Measurements from ENCODE around the gene C18orf32.

Gene C18orf32

DNA sequence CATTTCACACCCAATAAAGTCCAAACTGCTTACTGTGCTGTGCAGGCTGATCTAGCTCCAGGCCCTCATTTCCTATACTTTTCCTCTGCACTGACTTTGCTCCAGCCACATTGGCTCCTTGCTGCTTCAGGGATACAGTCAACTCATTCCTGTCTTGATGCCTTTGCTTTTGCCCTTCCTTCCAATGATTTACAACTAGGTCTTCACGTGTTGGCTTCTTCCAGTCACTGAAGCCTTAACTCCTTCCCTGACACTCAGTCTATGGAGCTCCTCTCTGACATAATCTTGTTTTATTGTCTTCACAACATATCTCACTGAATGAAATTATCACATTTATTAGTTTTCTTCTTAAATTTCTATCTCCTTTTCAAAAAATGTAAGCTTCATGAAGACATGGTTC, 16.9 kb upstream of the C18orf32 start:
- H3K36me3 ChIP-seq (ENCODE audit: control insufficient read depth, insufficient read depth, low read length): no peaks in the 10 kb centered on the region
- TF ChIP-seq, protein P1, sequence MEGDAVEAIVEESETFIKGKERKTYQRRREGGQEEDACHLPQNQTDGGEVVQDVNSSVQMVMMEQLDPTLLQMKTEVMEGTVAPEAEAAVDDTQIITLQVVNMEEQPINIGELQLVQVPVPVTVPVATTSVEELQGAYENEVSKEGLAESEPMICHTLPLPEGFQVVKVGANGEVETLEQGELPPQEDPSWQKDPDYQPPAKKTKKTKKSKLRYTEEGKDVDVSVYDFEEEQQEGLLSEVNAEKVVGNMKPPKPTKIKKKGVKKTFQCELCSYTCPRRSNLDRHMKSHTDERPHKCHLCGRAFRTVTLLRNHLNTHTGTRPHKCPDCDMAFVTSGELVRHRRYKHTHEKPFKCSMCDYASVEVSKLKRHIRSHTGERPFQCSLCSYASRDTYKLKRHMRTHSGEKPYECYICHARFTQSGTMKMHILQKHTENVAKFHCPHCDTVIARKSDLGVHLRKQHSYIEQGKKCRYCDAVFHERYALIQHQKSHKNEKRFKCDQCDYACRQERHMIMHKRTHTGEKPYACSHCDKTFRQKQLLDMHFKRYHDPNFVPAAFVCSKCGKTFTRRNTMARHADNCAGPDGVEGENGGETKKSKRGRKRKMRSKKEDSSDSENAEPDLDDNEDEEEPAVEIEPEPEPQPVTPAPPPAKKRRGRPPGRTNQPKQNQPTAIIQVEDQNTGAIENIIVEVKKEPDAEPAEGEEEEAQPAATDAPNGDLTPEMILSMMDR (IDR thresholded peaks at IDR 0.05): no peak
- H3K4me1 ChIP-seq: no peaks in the 10 kb centered on the region
- no peak overlapping the region for H3K9ac ChIP-seq
- H3K9me3 ChIP-seq (ENCODE audit: control insufficient read depth, low read length): no peaks in the 10 kb centered on the region
- no peak overlapping the region for H3K4me2 ChIP-seq (ENCODE audit: low read length)
- no peak overlapping the region for H2AFZ ChIP-seq
- no peaks in the 10 kb centered on the region for H3K79me2 ChIP-seq
- no peak overlapping the region for H3K27ac ChIP-seq
- H3K27me3 ChIP-seq (ENCODE audit: control insufficient read depth, insufficient read depth, low read length): no peaks in the 10 kb centered on the region
- H3K4me3 ChIP-seq (ENCODE audit: low read depth, low read length): no peak overlapping the region

DNA sequence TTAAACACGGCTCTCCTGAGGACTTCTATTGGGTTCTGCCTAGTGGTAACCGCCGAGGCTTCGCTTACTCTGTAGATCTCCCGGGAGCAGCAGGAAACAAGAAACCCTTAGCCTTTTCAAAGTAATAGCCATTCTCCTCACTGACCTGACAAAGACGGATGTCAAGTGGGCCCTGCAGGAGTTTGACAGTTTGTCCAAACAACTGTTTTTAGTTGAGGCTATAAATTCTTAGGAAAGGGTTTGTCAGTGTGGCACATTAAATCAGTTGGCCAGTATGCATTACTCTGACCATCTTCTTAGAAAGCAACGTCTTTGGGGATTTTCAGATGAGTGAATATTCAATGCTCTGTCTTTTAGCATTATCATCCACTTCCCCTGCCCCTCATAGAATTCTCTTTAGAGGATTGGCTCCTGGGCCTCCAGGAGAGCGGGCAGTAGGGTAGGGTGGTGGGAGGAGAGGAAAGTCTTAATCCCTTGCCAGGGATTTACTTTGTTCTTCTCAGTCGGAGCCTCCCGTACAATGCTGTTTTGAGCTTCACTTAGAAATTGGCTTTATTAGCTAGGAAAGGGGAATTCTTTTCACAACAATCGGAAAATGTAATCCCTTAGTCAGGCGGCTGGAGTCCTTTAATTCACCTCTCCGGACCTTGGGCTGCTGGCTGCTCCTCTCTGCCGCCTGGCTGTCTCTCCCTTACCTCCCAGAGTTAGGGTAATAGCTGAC, 13.3 kb upstream of the C18orf32 start:
- H3K36me3 ChIP-seq (ENCODE audit: control insufficient read depth, insufficient read depth, low read length): no peaks in the 10 kb centered on the region
- H3K79me2 ChIP-seq: no peaks in the 10 kb centered on the region
- no peak overlapping the region for H3K9ac ChIP-seq
- no peaks in the 10 kb centered on the region for H3K27me3 ChIP-seq (ENCODE audit: control insufficient read depth, insufficient read depth, low read length)
- H3K4me1 ChIP-seq: no peaks in the 10 kb centered on the region
- TF ChIP-seq, protein P1 (IDR thresholded peaks at IDR 0.05): no peak
- H2AFZ ChIP-seq: no peak overlapping the region
- no peak overlapping the region for H3K4me3 ChIP-seq (ENCODE audit: low read depth, low read length)
- H3K27ac ChIP-seq: no peak overlapping the region
- no peak overlapping the region for H3K4me2 ChIP-seq (ENCODE audit: low read length)
- H3K9me3 ChIP-seq (ENCODE audit: control insufficient read depth, low read length): no peaks in the 10 kb centered on the region

DNA sequence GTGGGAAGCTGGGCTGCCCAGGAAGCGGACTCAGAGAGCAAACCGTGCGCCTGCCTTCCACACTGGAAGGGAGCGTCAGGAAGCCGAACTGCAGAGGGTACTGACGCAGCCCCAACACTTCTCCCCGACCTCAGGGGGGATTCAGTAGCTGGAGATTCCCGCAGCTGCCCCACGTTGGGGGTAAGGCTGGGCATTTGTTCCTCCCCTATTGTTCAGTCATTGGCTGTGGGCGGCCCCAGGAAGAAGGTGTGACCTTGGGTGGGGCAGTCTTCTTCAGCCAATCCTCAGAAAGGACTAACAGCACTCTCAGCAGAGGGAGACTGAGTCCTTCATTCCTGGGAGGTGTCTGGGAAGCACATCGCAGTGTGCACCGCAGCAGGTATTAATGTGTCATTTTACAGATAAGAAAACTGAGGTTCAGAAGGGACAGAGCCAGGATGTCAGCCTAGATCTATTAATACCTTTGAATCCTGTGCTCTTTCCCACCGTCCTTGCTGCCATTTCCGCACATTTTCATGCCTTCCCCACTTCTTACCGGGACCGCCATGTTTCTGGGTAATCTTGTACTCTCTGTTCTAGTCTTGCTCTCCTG, 12.1 kb upstream of the C18orf32 start:
- TF ChIP-seq, protein P1 (IDR thresholded peaks at IDR 0.05): no peak
- no peaks in the 10 kb centered on the region for H3K9me3 ChIP-seq (ENCODE audit: control insufficient read depth, low read length)
- no peaks in the 10 kb centered on the region for H3K27me3 ChIP-seq (ENCODE audit: control insufficient read depth, insufficient read depth, low read length)
- H3K9ac ChIP-seq: no peak overlapping the region
- H3K79me2 ChIP-seq: no peaks in the 10 kb centered on the region
- H3K27ac ChIP-seq: no peak overlapping the region
- no peak overlapping the region for H3K4me3 ChIP-seq (ENCODE audit: low read depth, low read length)
- H3K36me3 ChIP-seq (ENCODE audit: control insufficient read depth, insufficient read depth, low read length): no peaks in the 10 kb centered on the region
- no peak overlapping the region for H2AFZ ChIP-seq
- no peaks in the 10 kb centered on the region for H3K4me1 ChIP-seq
- no peak overlapping the region for H3K4me2 ChIP-seq (ENCODE audit: low read length)

DNA sequence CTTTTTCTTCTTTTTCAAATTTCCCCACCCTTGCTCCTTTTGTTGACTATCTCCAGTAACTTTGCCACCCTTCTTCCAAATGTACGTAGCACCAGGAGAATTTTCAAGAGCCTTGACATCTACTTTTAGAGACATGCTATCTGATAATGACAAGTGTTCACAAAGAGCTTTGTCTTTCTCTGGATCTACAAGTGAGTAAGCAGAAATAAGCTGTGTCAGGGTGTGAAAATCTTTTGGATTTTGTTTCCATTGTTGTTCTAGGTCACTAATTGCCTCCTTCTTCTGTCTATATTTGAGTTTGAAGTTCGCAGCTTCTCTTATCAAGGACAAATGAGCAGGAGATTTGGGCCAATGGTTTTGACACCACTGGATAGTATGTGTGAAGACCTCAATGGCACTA, 8.4 kb upstream of the C18orf32 start:
- Histone ChIP-seq H2AFZ (peak overlapping the region; percentile 25), H3K36me3 (ENCODE audit: control insufficient read depth, insufficient read depth, low read length) (no peaks in the 10 kb centered on the region), H3K79me2 (peaks cover 4% of the 10 kb centered on the region), H3K4me3 (ENCODE audit: low read depth, low read length) (no peak overlapping the region), H3K9me3 (ENCODE audit: control insufficient read depth, low read length) (no peaks in the 10 kb centered on the region), H3K9ac (no peak overlapping the region), H3K27ac (no peak overlapping the region), H3K27me3 (ENCODE audit: control insufficient read depth, insufficient read depth, low read length) (no peaks in the 10 kb centered on the region), H3K4me2 (ENCODE audit: low read length) (no peak overlapping the region), H3K4me1 (no peaks in the 10 kb centered on the region)
- TF ChIP-seq, protein P1 (IDR thresholded peaks at IDR 0.05): no peak

DNA sequence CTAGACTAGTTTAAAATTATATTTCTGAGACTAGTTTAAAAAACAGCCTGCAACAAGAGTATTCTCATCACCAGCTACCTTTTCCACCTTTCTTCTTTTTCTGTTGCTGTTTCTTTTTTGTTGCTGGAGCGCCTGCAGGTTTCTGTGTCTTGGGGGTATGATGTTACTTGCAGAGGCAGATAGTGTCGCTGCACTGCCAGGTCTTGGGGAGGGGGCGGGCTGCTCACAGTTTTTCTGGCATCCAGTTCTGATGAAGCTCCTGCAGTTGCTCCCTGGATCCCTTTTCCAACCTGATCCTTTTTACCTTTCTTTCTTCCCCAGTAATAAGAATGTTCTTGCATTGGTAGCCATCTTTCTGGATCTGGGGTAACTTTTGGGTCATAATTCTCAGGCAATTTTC, 8.0 kb upstream of the C18orf32 start:
- H3K4me2 ChIP-seq (ENCODE audit: low read length): no peak overlapping the region
- no peak overlapping the region for H2AFZ ChIP-seq
- no peaks in the 10 kb centered on the region for H3K4me1 ChIP-seq
- no peaks in the 10 kb centered on the region for H3K27me3 ChIP-seq (ENCODE audit: control insufficient read depth, insufficient read depth, low read length)
- H3K27ac ChIP-seq: no peak overlapping the region
- H3K9me3 ChIP-seq (ENCODE audit: control insufficient read depth, low read length): no peaks in the 10 kb centered on the region
- no peak overlapping the region for H3K4me3 ChIP-seq (ENCODE audit: low read depth, low read length)
- H3K9ac ChIP-seq: no peak overlapping the region
- H3K79me2 ChIP-seq: peaks cover 4% of the 10 kb centered on the region
- TF ChIP-seq, protein P1 (IDR thresholded peaks at IDR 0.05): no peak
- H3K36me3 ChIP-seq (ENCODE audit: control insufficient read depth, insufficient read depth, low read length): no peaks in the 10 kb centered on the region
